Osteocyte (in vitro differentiated cells): ENCODE results near the gene OSCP1. TPM values are rescaled to one million over a fixed set of nuclear protein-coding genes. Genes with fewer than 3 reads are reported as not detected.
A peak's percentile ranks its signal among the peaks of the same experiment; 100 is the strongest.

ENCODE experiments used
- DNase-seq: peaks from one replicate; pipeline ENCODE4 v3.0.0; 2021; ENCODE audit warnings: mixed read lengths; ENCODE audit not compliant: unreplicated experiment; ENCODE audit errors: extremely low spot score
- H3K27ac Mint-ChIP-seq: one replicate; pipeline ENCODE4 v1.8.0; 2021; ENCODE audit warnings: mild to moderate bottlenecking, mixed read lengths; ENCODE audit not compliant: unreplicated experiment
- H3K27me3 Mint-ChIP-seq: one replicate; pipeline ENCODE4 v1.8.0; 2021; ENCODE audit warnings: mixed read lengths; ENCODE audit not compliant: unreplicated experiment
- H3K36me3 Mint-ChIP-seq: one replicate; pipeline ENCODE4 v1.8.0; 2021; ENCODE audit warnings: mixed read lengths; ENCODE audit not compliant: unreplicated experiment
- H3K4me1 Mint-ChIP-seq: one replicate; pipeline ENCODE4 v1.8.0; 2021; ENCODE audit warnings: mixed read lengths; ENCODE audit not compliant: unreplicated experiment
- H3K4me3 Mint-ChIP-seq: one replicate; pipeline ENCODE4 v1.8.0; 2021; ENCODE audit warnings: mild to moderate bottlenecking, moderate library complexity, mixed read lengths; ENCODE audit not compliant: unreplicated experiment
- H3K9me3 Mint-ChIP-seq: one replicate; pipeline ENCODE4 v1.8.0; 2021; ENCODE audit warnings: mixed read lengths; ENCODE audit not compliant: unreplicated experiment
- total RNA-seq: library from RNA; stranded (reverse); gene quantifications from 2 replicates; pipeline ENCODE4 v1.2.1, GENCODE V29; 2021
- TF ChIP-seq, protein P1 (sequence below): fragments of 200-600 bp; sonication (generic); IDR thresholded peaks from 2 replicates; pipeline ENCODE4 v1.5.0; 2021; ENCODE audit warnings: antibody characterized with exemption, mild to moderate bottlenecking, moderate library complexity

The OSCP1 gene
- total RNA-seq, 1 donor from 2014 or later, result 5.0 TPM

DNA sequence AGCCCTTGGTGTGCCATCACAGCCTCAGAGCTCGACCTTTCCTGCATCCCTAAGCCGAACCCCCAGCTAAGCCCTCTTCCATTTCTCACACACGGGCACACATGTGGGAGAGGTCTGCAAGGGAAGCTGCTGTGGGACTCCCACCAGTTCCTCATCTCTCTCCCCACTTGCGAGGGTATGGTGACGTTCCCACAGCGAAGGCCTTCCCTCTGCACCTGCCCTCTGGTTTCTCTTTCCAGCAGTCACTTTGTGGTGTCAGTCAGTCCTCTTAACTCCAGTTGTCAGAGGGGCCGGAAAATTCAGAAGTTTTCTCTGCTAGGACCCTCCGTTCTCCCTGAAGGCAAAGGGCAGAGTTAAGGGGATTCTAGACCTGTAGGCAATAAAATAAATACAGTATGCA is 59.0 kb downstream of the OSCP1 start:
- Mint-ChIP-seq H3K27ac (no peak overlapping the region), H3K27me3 (no peaks in the 10 kb centered on the region), H3K9me3 (no peaks in the 10 kb centered on the region), H3K4me3 (no peak overlapping the region), H3K4me1 (peaks cover 22% of the 10 kb centered on the region), H3K36me3 (peaks cover 19% of the 10 kb centered on the region)
- TF ChIP-seq, protein P1, sequence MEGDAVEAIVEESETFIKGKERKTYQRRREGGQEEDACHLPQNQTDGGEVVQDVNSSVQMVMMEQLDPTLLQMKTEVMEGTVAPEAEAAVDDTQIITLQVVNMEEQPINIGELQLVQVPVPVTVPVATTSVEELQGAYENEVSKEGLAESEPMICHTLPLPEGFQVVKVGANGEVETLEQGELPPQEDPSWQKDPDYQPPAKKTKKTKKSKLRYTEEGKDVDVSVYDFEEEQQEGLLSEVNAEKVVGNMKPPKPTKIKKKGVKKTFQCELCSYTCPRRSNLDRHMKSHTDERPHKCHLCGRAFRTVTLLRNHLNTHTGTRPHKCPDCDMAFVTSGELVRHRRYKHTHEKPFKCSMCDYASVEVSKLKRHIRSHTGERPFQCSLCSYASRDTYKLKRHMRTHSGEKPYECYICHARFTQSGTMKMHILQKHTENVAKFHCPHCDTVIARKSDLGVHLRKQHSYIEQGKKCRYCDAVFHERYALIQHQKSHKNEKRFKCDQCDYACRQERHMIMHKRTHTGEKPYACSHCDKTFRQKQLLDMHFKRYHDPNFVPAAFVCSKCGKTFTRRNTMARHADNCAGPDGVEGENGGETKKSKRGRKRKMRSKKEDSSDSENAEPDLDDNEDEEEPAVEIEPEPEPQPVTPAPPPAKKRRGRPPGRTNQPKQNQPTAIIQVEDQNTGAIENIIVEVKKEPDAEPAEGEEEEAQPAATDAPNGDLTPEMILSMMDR, result no peak
- no peak for DNase-seq

DNA sequence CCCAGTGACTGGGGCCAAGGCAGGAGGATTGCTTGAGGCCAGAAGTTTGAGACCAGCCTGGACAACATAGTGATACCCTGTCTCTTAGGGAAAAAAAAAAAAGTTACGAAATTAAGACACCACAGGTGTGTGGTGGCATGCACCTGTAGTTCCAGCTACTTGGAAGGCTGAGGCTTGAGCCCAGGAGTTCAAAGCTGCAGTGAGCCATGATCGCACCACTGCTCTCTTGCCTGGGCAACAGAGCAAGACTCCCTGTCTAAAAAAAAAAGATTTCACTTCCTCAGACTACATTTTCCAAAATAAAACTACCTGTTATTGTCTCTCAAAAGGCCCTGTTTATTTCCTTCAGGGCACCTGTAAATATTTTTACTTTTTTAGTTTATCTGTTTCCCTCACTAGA is 59.8 kb downstream of the OSCP1 start:
- no peak overlapping the region for H3K4me3 Mint-ChIP-seq
- peaks cover 21% of the 10 kb centered on the region for H3K4me1 Mint-ChIP-seq
- no peak for DNase-seq
- TF ChIP-seq, protein P1, result no peak
- peak overlapping the region; percentile 60 for H3K27ac Mint-ChIP-seq
- H3K27me3 Mint-ChIP-seq, result no peaks in the 10 kb centered on the region
- H3K36me3 Mint-ChIP-seq, result peaks cover 19% of the 10 kb centered on the region
- no peaks in the 10 kb centered on the region for H3K9me3 Mint-ChIP-seq

DNA sequence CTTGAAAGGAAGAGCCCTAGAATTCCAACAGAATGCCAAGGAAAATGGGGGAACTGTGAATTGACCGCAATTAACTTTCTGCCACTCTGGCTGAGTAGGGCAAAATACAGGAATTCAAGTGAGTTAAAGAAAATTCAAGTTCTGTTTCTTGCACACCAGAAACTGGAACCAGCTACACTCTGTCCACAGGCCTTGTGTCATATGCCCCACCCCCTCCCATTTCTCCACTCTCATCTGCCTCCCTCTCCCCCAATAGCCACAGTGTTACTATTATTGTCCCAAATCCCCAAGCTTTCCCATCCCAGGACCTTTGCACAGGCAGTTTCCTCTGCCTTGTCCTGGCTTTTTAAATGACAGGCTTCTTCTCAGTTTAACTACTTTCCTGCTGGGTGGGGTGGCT is 60.3 kb downstream of the OSCP1 start:
- TF ChIP-seq, protein P1, result no peak
- no peaks in the 10 kb centered on the region for H3K9me3 Mint-ChIP-seq
- H3K36me3 Mint-ChIP-seq, result peaks cover 19% of the 10 kb centered on the region
- DNase-seq, result no peak
- no peak overlapping the region for H3K4me3 Mint-ChIP-seq
- H3K4me1 Mint-ChIP-seq, result peaks cover 20% of the 10 kb centered on the region
- H3K27ac Mint-ChIP-seq, result peak overlapping the region; percentile 60
- no peaks in the 10 kb centered on the region for H3K27me3 Mint-ChIP-seq

DNA sequence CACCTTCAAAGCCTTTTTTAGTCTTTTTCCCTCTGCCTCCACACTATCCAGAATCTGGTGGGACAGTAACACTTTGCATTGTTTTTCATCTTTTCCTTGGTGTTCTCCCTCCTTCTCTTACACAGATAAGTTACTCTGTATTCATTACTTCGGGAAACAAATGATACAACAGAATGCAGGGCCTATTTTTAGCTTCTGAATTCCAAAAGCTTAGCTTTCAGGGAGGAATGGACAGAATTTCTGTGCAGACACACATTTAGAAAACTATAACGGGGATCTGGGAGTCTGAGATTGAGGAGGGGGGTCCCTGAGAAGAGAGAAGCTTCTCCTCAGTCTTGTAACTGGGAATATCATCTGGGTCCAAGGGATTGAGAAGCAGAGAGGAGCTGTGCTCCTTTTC is 61.0 kb downstream of the OSCP1 start:
- no peaks in the 10 kb centered on the region for H3K9me3 Mint-ChIP-seq
- peaks cover 24% of the 10 kb centered on the region for H3K4me1 Mint-ChIP-seq
- H3K4me3 Mint-ChIP-seq, result no peak overlapping the region
- H3K27me3 Mint-ChIP-seq, result no peaks in the 10 kb centered on the region
- DNase-seq, result no peak
- H3K36me3 Mint-ChIP-seq, result peaks cover 19% of the 10 kb centered on the region
- TF ChIP-seq, protein P1, result no peak
- H3K27ac Mint-ChIP-seq, result peak overlapping the region; percentile 60

DNA sequence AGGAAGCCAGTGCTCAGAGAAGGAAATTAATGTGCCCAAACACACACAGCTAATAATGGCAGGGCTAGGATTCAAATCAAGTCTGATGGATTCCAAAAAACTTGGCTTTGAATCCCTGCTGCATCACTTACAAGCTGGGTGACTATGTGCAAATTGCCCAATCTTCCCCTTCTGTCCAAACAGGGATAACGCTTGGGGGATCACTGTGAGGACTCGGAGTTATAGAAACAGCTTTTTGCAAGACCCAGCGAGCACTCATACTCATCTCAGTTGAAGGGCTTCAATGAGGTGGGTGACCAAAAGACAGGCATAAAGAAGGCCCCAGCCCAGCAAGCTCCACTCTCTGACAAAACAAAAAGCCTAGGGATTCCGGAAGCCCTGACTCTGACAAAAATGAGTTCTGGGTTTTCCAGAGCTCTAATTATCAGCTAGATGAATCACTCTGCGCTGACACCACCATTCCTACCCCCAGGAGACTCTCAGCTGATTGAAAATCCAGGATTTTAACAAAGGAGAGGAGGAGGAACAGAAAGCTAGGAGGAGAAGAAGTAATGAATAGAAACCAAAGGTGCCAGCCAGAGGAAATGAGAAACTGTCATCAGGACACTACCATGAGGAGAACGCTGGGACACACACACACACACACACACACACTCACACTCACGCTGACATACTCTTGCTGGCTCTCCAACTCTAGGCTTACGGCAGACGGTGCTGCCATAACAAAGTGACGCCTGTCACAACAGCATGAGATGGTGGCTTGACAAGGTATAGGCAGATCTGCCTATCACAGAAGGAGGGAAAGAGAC is 62.9 kb downstream of the OSCP1 start:
- H3K27me3 Mint-ChIP-seq, result no peaks in the 10 kb centered on the region
- peaks cover 13% of the 10 kb centered on the region for H3K36me3 Mint-ChIP-seq
- no peaks in the 10 kb centered on the region for H3K9me3 Mint-ChIP-seq
- H3K27ac Mint-ChIP-seq, result peak overlapping the region; percentile 100
- H3K4me1 Mint-ChIP-seq, result peaks cover 38% of the 10 kb centered on the region
- TF ChIP-seq, protein P1, result no peak
- DNase-seq, result no peak
- H3K4me3 Mint-ChIP-seq, result peak overlapping the region; percentile 90
